ENCODE results near the gene TMED10.
A peak's percentile ranks its signal among the peaks of the same experiment; 100 is the strongest.
"Not testable (repeated sequence)": the region's sequence is repeated elsewhere in the genome, so short reads cannot be mapped to it uniquely, and the experiment has no call there.

TMED10 gene

GRCh38 chr14:75158843-75159614 lies 17.4 kb downstream of the TMED10 start:
- DNase-seq (ENCODE audit: low read depth): no peak

GRCh38 chr14:75156901-75157300 lies 19.5 kb downstream of the TMED10 start:
- no peak for DNase-seq (ENCODE audit: low read depth)

- DNase-seq (ENCODE audit: low read depth): no peak
Measured at GRCh38 chr14:75156111-75156510, 20.3 kb downstream of the TMED10 start.

GRCh38 chr14:75155169-75155568 lies 21.2 kb downstream of the TMED10 start:
- no peak for DNase-seq (ENCODE audit: low read depth)

- no peak for DNase-seq (ENCODE audit: low read depth)
Measured at GRCh38 chr14:75153295-75153694, 23.1 kb downstream of the TMED10 start.

GRCh38 chr14:75151851-75152250 lies 24.6 kb downstream of the TMED10 start:
- no peak for DNase-seq (ENCODE audit: low read depth)

- not testable (repeated sequence) for DNase-seq (ENCODE audit: low read depth)
Measured at GRCh38 chr14:75150637-75151036, 25.8 kb downstream of the TMED10 start.

- no peak for DNase-seq (ENCODE audit: low read depth)
Measured at GRCh38 chr14:75150150-75150549, 26.3 kb downstream of the TMED10 start.

GRCh38 chr14:75147423-75148071 lies 28.9 kb downstream of the TMED10 start:
- peak; percentile 29 for DNase-seq (ENCODE audit: low read depth)

GRCh38 chr14:75144944-75145343 lies 31.5 kb downstream of the TMED10 start:
- no peak for DNase-seq (ENCODE audit: low read depth)

- DNase-seq (ENCODE audit: low read depth): no peak
Measured at GRCh38 chr14:75143761-75144527, 32.5 kb downstream of the TMED10 start.

- DNase-seq (ENCODE audit: low read depth): no peak
Measured at GRCh38 chr14:75142494-75142893, 33.9 kb downstream of the TMED10 start.

- no peak for DNase-seq (ENCODE audit: low read depth)
Measured at GRCh38 chr14:75141967-75142366, 34.4 kb downstream of the TMED10 start.

GRCh38 chr14:75141062-75141461 lies 35.4 kb downstream of the TMED10 start:
- no peak for DNase-seq (ENCODE audit: low read depth)

- no peak for DNase-seq (ENCODE audit: low read depth)
Measured at GRCh38 chr14:75140620-75141019, 35.8 kb downstream of the TMED10 start.

- no peak for DNase-seq (ENCODE audit: low read depth)
Measured at GRCh38 chr14:75139185-75139584, 37.2 kb downstream of the TMED10 start.

GRCh38 chr14:75138492-75138891 lies 37.9 kb downstream of the TMED10 start:
- no peak for DNase-seq (ENCODE audit: low read depth)

GRCh38 chr14:75134644-75135043 lies 41.8 kb downstream of the TMED10 start:
- no peak for DNase-seq (ENCODE audit: low read depth)

GRCh38 chr14:75133597-75133996 lies 42.8 kb downstream of the TMED10 start:
- no peak for DNase-seq (ENCODE audit: low read depth)

- DNase-seq (ENCODE audit: low read depth): peak; percentile 38
Measured at GRCh38 chr14:75132382-75133086, 43.9 kb downstream of the TMED10 start.

- no peak for DNase-seq (ENCODE audit: low read depth)
Measured at GRCh38 chr14:75128596-75128990, 47.8 kb downstream of the TMED10 start.

- no peak for DNase-seq (ENCODE audit: low read depth)
Measured at GRCh38 chr14:75127903-75128595, 48.4 kb downstream of the TMED10 start.
